Nasal cavity respiratory epithelium epithelial cell of viscerocranial mucosa (primary cell): ENCODE data around the gene GXYLT2. TPM values are rescaled to one million over a fixed set of nuclear protein-coding genes. Genes with fewer than 3 reads are reported as not detected.

ENCODE experiments used
- total RNA-seq: library from RNA; depleted of rRNA; stranded (reverse); fragments of >200 nt; gene quantifications from 2 replicates; pipeline ENCODE4 v1.2.3, GENCODE V29; 2014

GXYLT2 gene, protein sequence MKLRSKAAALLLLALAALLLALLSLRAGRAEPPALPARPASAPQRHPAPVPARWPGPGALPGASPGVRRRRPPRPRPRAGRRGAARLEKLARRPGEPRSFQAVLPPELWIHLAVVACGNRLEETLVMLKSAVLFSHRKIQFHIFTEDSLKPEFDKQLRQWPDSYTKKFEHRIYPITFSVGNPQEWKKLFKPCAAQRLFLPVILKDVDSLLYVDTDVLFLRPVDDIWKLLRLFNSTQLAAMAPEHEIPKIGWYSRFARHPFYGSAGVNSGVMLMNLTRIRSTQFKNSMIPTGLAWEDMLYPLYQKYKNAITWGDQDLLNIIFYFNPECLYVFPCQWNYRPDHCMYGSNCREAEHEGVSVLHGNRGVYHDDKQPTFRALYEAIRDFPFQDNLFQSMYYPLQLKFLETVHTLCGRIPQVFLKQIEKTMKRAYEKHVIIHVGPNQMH
- total RNA-seq = 1.7 and 11.2 TPM in 2 replicates

DNA sequence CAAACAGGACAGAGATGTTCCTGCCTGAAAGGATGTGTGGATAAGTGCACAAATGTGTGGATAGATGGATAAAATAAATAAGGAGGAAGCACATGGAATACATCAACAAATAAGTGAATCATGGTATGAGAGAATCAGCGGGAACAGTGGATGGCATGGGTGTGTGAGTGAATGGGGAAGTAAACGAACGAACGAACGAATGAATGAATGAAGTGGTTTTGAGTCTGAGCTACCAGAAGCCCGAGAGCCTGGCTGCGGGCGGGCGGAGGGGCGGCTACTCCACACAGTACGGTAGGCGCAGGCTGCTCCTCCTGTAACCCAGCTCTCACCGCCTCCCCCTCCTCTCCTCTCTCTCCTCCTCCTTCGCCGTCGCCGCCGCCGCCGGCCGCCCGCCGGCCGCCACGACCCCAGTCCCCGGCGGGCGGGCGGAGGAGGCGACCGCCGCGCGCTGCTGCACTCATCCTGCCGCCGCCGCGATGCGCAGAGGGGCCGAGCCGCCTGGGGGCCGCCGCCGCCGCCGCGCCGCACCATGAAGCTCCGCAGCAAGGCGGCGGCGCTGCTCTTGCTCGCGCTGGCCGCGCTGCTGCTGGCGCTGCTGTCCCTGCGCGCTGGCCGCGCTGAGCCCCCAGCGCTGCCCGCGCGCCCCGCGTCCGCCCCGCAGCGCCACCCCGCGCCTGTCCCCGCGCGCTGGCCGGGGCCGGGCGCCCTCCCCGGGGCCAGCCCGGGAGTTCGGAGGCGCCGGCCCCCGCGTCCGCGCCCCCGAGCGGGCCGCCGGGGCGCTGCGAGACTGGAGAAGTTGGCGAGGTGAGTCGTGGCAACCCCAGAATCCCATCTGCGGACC lies at the start of gene GXYLT2:
GXYLT2 (plus strand) TSS at position 342 of the 841 bp plus-strand sequence; CDS start at position 530, 188 bp downstream.

DNA sequence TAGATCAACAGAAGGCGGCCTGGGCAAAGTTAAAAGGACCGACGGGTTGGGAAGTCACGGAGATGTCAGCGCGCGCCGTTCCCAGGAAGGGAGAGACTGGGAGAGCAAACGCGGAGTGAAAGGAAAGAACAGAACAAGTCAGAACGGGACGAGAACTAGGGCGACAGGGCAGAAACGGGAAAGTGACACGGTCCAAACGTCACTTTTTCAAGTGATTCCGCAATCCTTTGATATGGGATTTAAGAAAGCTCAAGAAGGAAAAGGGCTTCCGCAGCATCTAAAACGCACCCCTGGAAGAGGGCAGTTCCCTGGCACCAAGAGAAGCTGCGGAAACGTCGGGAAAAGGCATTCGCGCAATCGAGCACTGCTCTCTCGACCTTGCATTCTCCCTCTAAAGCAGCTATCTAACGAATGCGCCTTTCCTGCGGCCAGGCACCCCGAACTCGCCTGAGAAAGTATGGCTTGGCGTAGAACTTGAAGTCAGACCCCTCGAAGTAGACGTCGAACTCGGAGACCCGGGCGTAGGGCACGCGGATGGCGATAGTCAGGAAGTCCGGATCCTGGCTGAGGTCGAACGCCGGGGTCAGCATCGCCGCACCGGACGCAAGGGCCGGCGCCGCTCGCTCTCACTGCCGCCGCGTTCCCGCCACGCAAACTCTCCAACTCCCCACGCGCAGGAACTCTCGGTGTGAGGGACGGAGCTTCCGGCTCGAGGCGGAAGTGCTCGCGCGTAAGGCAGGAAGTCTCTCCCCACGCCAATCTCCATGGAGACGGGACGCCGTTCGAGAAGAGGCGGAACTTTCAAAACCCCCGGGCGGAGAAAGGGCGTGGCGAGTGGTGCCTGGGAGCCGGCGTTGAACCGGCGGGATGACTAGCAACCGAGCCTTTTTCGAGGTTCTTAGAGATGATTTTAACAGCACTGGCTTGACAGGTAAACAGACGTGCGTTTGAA lies 39.8 kb upstream of the GXYLT2 start, which contains the start of gene SHQ1:
SHQ1 (minus strand) TSS at position 695 of the 952 bp plus-strand sequence; CDS start at position 590, 105 bp downstream.

DNA sequence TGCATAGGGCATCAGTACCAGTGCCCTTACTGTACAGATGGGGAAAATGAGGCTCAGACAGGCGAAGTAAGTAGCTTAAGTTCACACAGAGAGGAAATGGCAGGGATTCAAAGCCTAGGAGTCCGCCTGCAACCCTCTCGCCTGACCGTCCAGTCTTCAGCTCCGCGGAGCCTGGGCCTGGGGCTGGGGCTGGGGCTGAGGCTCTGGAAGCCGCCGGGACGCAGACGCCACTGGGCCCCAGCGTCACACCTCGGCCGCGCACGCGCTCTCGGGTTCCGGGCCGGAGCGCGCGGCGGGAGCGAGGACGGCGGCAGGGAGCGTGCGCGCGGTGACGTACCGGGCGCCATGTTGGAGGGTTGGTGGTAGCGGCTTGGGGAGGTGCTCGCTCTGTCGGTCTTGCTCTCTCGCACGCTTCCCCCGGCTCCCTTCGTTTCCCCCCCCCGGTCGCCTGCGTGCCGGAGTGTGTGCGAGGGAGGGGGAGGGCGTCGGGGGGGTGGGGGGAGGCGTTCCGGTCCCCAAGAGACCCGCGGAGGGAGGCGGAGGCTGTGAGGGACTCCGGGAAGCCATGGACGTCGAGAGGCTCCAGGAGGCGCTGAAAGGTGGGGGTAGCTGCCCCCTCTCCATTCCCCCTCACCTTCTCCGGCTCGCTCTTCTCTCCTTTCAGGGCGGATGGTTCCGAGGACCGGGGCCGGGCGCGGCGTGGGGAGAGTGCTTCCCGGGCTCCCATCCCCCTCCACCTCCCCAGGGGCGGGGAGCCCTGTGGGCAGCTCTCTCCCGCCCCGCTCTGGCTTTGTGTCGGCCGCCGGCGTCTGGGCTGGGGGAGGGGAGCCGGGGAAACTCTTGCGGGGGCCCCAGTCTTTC lies 108.9 kb downstream of the GXYLT2 start, which contains the start of gene PPP4R2:
PPP4R2 (plus strand) TSS at position 339 of the 861 bp plus-strand sequence; CDS start at position 566, 227 bp downstream.

Other genes with a start within 250 kb of the GXYLT2 start
- gene SHQ1, start 39.6 kb upstream of the GXYLT2 start, total RNA-seq = 20.2 and 27.1 TPM in 2 replicates
- 130 and 156 TPM in 2 replicates for gene PPP4R2, start 108.8 kb downstream of the GXYLT2 start, total RNA-seq
- gene EBLN2, start 173.6 kb downstream of the GXYLT2 start, total RNA-seq = 4.1 and 7.0 TPM in 2 replicates